ENCODE measurements around the gene XKR3. TPM values are rescaled to one million over a fixed set of nuclear protein-coding genes. Genes with fewer than 3 reads are reported as not detected.

XKR3 gene
- total RNA-seq, 1 experiment from 2014 or later = not detected

DNA sequence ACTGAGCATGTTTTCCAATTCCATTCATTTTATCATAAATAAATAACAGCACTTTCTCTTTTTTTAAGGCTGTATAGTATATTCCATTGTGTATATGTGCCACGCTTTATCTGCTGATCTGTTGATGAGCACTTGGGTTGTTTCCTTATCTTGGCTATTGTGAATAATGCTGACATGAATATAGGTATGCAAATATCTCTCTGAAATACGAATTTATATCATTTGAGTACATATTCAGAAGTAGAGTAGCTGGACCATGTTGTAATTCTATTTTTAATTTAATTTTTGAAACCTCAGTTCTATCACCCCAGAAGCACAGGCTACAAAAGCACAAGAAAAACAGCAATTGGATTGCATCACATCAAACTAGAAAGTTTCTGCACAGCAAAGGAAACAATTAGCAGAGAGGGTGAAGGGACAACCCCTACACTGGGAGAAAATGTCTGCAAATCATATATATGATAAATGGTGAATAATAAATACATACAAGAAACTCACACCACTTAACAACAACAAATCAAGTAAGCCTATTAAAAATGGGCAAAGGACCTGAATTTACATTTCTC, 43.4 kb downstream of the XKR3 start:
- no peak overlapping the region for H3K27ac Mint-ChIP-seq

More for the DNA sequence above, 43.4 kb downstream of the XKR3 start:
- Histone ChIP-seq H3K56ac (ENCODE audit: insufficient read length, low read depth, low read length) (no peak overlapping the region), H3K23ac (ENCODE audit: insufficient read length, low read depth, low read length) (no peak overlapping the region), H3K18ac (ENCODE audit: insufficient read length, low read depth, low read length) (no peak overlapping the region), H3K27ac (ENCODE audit: insufficient read length, low read depth, low read length) (no peak overlapping the region), H2BK12ac (ENCODE audit: insufficient read length, low read depth, low read length) (no peak overlapping the region), H3K23me2 (ENCODE audit: insufficient read length, low read depth, low read length, poor library complexity, severe bottlenecking) (no peaks in the 10 kb centered on the region), H3T11ph (ENCODE audit: low read length) (no peak overlapping the region), H2BK15ac (ENCODE audit: low read depth, low read length) (no peak overlapping the region), H4K91ac (ENCODE audit: insufficient read length, low read depth, low read length) (no peak overlapping the region), H3K4me1 (ENCODE audit: insufficient read depth, low read length) (no peaks in the 10 kb centered on the region), H3K14ac (ENCODE audit: insufficient read depth, low read length) (no peak overlapping the region), H3K79me1 (ENCODE audit: insufficient read depth, low read depth, low read length, poor library complexity, severe bottlenecking) (no peaks in the 10 kb centered on the region), H2BK20ac (ENCODE audit: low read depth, low read length, poor library complexity, severe bottlenecking) (no peak overlapping the region), H2AK5ac (ENCODE audit: insufficient read length, low read length) (no peak overlapping the region), H3K9ac (ENCODE audit: extremely low read depth, insufficient read length, low read length) (no peak overlapping the region), H2BK120ac (ENCODE audit: low read depth, low read length, poor library complexity, severe bottlenecking) (no peak overlapping the region), H2AFZ (ENCODE audit: low read length) (no peak overlapping the region), H3K9me3 (ENCODE audit: control insufficient read depth, low read depth, low read length) (no peaks in the 10 kb centered on the region), H4K5ac (ENCODE audit: insufficient read length, low read depth, low read length) (no peak overlapping the region), H3K4me2 (ENCODE audit: insufficient read depth, insufficient read length, low read length) (no peak overlapping the region), H4K8ac (replicated peaks; ENCODE audit: insufficient read length, low read depth, low read length) (no peak overlapping the region), H3K4ac (ENCODE audit: low read depth, low read length) (no peak overlapping the region), H3K79me2 (ENCODE audit: insufficient read depth, low read length) (no peaks in the 10 kb centered on the region), H3K27me3 (ENCODE audit: insufficient read depth, low read length) (no peaks in the 10 kb centered on the region), H4K20me1 (ENCODE audit: control insufficient read depth, insufficient read depth, insufficient read length) (no peaks in the 10 kb centered on the region), H2BK5ac (ENCODE audit: insufficient read length, low read length) (no peak overlapping the region)
- no peak for DNase-seq
- Mint-ChIP-seq H3K9me3 (peaks cover 83% of the 10 kb centered on the region in 2 experiments), H3K4me3 (no peak overlapping the region), H3K36me3 (ENCODE audit: insufficient read depth in 1 of 3, low read depth in 3 of 3) (peaks cover 0 to 2% (median 0%) of the 10 kb centered on the region in 3 experiments; a peak in 1 of 7 replicates), H3K27me3 (ENCODE audit: low read depth) (no peaks in the 10 kb centered on the region), H3K4me1 (no peaks in the 10 kb centered on the region)
- no CpG with 5 or more reads among the region's 2 CpGs for WGBS (ENCODE audit: extremely low coverage, insufficient read length, low lambda C conversion rate)
- TF ChIP-seq, protein P1, sequence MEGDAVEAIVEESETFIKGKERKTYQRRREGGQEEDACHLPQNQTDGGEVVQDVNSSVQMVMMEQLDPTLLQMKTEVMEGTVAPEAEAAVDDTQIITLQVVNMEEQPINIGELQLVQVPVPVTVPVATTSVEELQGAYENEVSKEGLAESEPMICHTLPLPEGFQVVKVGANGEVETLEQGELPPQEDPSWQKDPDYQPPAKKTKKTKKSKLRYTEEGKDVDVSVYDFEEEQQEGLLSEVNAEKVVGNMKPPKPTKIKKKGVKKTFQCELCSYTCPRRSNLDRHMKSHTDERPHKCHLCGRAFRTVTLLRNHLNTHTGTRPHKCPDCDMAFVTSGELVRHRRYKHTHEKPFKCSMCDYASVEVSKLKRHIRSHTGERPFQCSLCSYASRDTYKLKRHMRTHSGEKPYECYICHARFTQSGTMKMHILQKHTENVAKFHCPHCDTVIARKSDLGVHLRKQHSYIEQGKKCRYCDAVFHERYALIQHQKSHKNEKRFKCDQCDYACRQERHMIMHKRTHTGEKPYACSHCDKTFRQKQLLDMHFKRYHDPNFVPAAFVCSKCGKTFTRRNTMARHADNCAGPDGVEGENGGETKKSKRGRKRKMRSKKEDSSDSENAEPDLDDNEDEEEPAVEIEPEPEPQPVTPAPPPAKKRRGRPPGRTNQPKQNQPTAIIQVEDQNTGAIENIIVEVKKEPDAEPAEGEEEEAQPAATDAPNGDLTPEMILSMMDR (conservative IDR thresholded peaks at IDR 0.05) = no peak

Measured in H9 (cell line).